ENCODE measurements around the gene TOP2B. TPM values are rescaled to one million over a fixed set of nuclear protein-coding genes. Genes with fewer than 3 reads are reported as not detected.

The TOP2B gene
- total and polyA plus RNA-seq, 2 experiments from 2014 or later, result 36.7 to 58.4 TPM

DNA sequence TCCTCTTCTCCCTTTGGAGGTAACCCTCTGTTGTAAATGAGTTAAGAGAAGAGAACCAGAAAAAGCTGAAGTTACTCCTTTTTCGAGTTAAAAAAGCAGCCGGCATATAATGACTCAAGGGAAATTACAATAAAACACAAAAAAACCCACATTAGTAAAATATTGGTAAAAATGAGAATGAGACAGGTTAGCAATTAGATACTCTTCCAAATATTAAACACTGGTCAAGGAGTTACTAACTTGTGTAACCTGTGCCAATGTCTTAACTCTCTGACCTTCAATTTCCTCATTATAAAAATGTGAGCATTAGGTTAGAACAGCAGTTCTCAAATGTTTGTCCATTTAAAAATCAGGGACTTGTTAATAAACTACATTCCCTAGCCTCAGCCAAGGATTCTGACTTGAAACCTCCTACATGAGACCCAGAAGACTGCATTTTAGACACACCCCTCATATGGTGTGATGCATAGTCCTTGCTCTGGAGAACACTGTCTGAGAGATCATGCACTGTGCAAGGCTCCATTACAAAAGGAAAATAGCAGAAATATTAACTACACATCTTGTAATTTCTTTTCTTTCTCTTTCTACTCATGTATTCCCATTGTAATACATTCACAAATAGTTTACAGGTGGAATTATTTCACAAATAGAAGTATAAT lies 42.7 kb upstream of the TOP2B start:
- H2AFZ ChIP-seq, result no peak overlapping the region
- WGBS, 2 experiments (ENCODE audit: low coverage in 1 of 2, low lambda C conversion rate in 2 of 2, missing lambda C conversion rate in 2 of 2), result 85 to 91% methylated on average over 2 of the region's 2 CpGs
- in situ Hi-C loops (cut with MboI), result no loop called here
- no peak overlapping the region for H3K9ac ChIP-seq
- H3K9me2 ChIP-seq (ENCODE audit: insufficient read depth), result no peaks in the 10 kb centered on the region
- no peak overlapping the region for H3K4me2 ChIP-seq (ENCODE audit: unreplicated experiment)
- H3F3A ChIP-seq (ENCODE audit: insufficient read depth), result no peaks in the 10 kb centered on the region
- H4K20me1 ChIP-seq (ENCODE audit: insufficient read depth), result no peaks in the 10 kb centered on the region
- no peak for TF ChIP-seq EZH2 (IDR thresholded peaks at IDR 0.05; ENCODE audit: insufficient read depth, poor library complexity, severe bottlenecking)
- no peak for DNase-seq
- H3K79me2 ChIP-seq (ENCODE audit: insufficient read depth), result no peaks in the 10 kb centered on the region
- no peak overlapping the region for H3K4me3 ChIP-seq
- H3K9me3 ChIP-seq (ENCODE audit: low read depth), result no peaks in the 10 kb centered on the region
- no peak overlapping the region for H3K27ac ChIP-seq
- H3K4me1 ChIP-seq (ENCODE audit: insufficient read depth), result no peaks in the 10 kb centered on the region
- H3K36me3 ChIP-seq (ENCODE audit: low read depth), result no peaks in the 10 kb centered on the region
- no peaks in the 10 kb centered on the region for H3K27me3 ChIP-seq (replicated peaks; ENCODE audit: insufficient read depth)

DNA sequence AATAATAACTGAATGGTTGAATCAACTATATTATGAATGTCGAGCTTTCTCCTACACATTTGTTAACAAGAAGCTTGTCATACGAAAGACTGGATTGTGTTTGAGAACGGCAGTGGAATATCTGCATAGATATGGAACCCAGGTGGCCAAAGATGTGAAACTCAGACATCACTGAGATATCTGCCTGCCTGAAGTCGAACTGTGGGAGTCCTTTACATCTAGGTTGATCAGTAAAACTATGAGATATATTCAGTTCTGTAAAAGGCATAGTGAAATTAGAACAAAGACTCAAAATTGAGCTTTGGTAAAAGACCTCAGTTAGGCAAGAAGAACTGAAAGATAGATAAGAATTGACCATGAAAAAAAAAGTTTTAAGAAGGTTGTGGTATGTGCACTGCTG lies 41.5 kb upstream of the TOP2B start:
- H3K9me2 ChIP-seq (ENCODE audit: insufficient read depth), result no peaks in the 10 kb centered on the region
- H3K4me3 ChIP-seq, result no peak overlapping the region
- H4K20me1 ChIP-seq (ENCODE audit: insufficient read depth), result no peaks in the 10 kb centered on the region
- H3K9ac ChIP-seq, result no peak overlapping the region
- in situ Hi-C loops (cut with MboI), result no loop called here
- H2AFZ ChIP-seq, result no peak overlapping the region
- no peaks in the 10 kb centered on the region for H3K27me3 ChIP-seq (replicated peaks; ENCODE audit: insufficient read depth)
- H3K9me3 ChIP-seq (ENCODE audit: low read depth), result no peaks in the 10 kb centered on the region
- no peaks in the 10 kb centered on the region for H3K79me2 ChIP-seq (ENCODE audit: insufficient read depth)
- TF ChIP-seq EZH2 (IDR thresholded peaks at IDR 0.05; ENCODE audit: insufficient read depth, poor library complexity, severe bottlenecking) (no peak), EZH2phosphoT487 (IDR thresholded peaks at IDR 0.05; ENCODE audit: insufficient read depth, low read depth) (no peak)
- H3K4me1 ChIP-seq (ENCODE audit: insufficient read depth), result no peaks in the 10 kb centered on the region
- no peak overlapping the region for H3K4me2 ChIP-seq (ENCODE audit: unreplicated experiment)
- DNase-seq, result no peak
- no peaks in the 10 kb centered on the region for H3F3A ChIP-seq (ENCODE audit: insufficient read depth)
- no peaks in the 10 kb centered on the region for H3K36me3 ChIP-seq (ENCODE audit: low read depth)
- H3K27ac ChIP-seq, result no peak overlapping the region
- 17 to 20% methylated on average over 4 of the region's 4 CpGs for WGBS, 2 experiments (ENCODE audit: low coverage in 1 of 2, low lambda C conversion rate in 2 of 2, missing lambda C conversion rate in 2 of 2)

DNA sequence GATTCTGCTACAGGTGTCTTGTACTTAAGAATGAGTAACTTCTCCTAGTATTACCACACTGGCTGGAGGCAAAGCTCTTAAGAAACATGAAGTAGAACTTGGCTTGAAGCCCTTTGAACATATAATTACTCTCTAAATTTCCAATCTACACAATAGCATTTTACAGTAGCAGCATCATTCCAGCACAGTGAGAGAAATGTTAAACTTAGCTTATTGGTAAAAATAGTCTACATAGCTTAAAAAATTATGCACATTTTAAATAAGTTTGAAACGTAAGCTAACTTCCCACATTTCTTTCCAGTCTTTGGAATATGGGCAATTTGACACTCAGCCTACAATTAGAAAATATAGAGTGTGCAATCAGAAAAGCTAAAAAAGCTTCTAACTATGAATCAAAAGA lies 32.8 kb upstream of the TOP2B start:
- no peaks in the 10 kb centered on the region for H3K36me3 ChIP-seq (ENCODE audit: low read depth)
- H3K4me1 ChIP-seq (ENCODE audit: insufficient read depth), result no peaks in the 10 kb centered on the region
- no peaks in the 10 kb centered on the region for H3K9me2 ChIP-seq (ENCODE audit: insufficient read depth)
- H3K27ac ChIP-seq, result no peak overlapping the region
- no peaks in the 10 kb centered on the region for H3F3A ChIP-seq (ENCODE audit: insufficient read depth)
- H3K27me3 ChIP-seq (replicated peaks; ENCODE audit: insufficient read depth), result no peaks in the 10 kb centered on the region; the same call in 1 of the 2 replicates
- 0 to 2% methylated on average over 1 of the region's 1 CpG for WGBS, 2 experiments (ENCODE audit: low coverage in 1 of 2, low lambda C conversion rate in 2 of 2, missing lambda C conversion rate in 2 of 2)
- H3K4me2 ChIP-seq (ENCODE audit: unreplicated experiment), result no peak overlapping the region
- no peaks in the 10 kb centered on the region for H3K9me3 ChIP-seq (ENCODE audit: low read depth)
- H3K79me2 ChIP-seq (ENCODE audit: insufficient read depth), result no peaks in the 10 kb centered on the region
- no peak for DNase-seq
- no peak overlapping the region for H2AFZ ChIP-seq
- no peaks in the 10 kb centered on the region for H4K20me1 ChIP-seq (ENCODE audit: insufficient read depth)
- no peak overlapping the region for H3K4me3 ChIP-seq
- H3K9ac ChIP-seq, result no peak overlapping the region
- in situ Hi-C loops (cut with MboI), result no loop called here
- TF ChIP-seq EZH2 (IDR thresholded peaks at IDR 0.05; ENCODE audit: insufficient read depth, poor library complexity, severe bottlenecking) (no peak), EZH2phosphoT487 (IDR thresholded peaks at IDR 0.05; ENCODE audit: insufficient read depth, low read depth) (no peak)

DNA sequence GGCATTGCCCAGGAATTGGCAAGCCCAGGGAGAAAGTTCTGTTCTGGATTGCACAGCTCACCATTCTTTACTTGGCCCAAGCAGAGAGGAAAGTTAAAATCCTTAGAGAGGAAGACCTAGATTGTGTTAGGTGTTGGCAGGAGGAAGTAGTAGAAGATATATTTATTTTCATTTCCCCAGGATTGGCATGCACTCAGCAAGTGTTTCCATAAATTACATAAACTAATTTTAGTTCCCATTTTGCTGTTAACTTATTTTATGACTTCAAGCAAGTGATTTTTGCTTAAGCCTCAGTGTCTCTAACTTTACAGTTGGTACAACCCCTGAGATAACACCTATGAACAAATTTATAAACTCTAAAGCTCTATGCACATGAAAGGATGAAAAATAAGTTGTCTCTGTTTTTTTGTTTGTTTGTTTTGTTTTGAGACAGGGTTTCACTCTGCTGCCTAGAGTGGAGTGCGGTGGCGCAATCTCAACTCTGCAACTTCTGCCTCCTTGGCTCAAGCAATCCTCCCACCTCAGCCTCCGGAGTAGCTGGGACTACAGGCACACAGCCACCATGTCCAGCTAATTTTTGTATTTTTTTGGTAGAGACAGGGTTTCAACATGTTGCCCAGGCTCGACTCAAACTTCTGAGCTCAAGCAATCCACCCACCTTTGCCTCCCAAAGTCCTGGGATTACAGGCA lies 31.2 kb upstream of the TOP2B start:
- no peak for DNase-seq
- H3F3A ChIP-seq (ENCODE audit: insufficient read depth), result no peaks in the 10 kb centered on the region
- H3K9me3 ChIP-seq (ENCODE audit: low read depth), result no peaks in the 10 kb centered on the region
- no peak overlapping the region for H3K4me3 ChIP-seq
- H3K9ac ChIP-seq, result no peak overlapping the region
- no peak overlapping the region for H2AFZ ChIP-seq
- H3K79me2 ChIP-seq (ENCODE audit: insufficient read depth), result no peaks in the 10 kb centered on the region
- no peak overlapping the region for H3K27ac ChIP-seq
- H3K36me3 ChIP-seq (ENCODE audit: low read depth), result no peaks in the 10 kb centered on the region
- TF ChIP-seq EZH2 (IDR thresholded peaks at IDR 0.05; ENCODE audit: insufficient read depth, poor library complexity, severe bottlenecking) (no peak), EZH2phosphoT487 (IDR thresholded peaks at IDR 0.05; ENCODE audit: insufficient read depth, low read depth) (no peak)
- H3K9me2 ChIP-seq (ENCODE audit: insufficient read depth), result no peaks in the 10 kb centered on the region
- in situ Hi-C loops (cut with MboI), result no loop called here
- no peaks in the 10 kb centered on the region; the same call in 1 of the 2 replicates for H3K27me3 ChIP-seq (replicated peaks; ENCODE audit: insufficient read depth)
- H3K4me1 ChIP-seq (ENCODE audit: insufficient read depth), result no peaks in the 10 kb centered on the region
- no peaks in the 10 kb centered on the region for H4K20me1 ChIP-seq (ENCODE audit: insufficient read depth)
- 54 to 65% methylated on average over 4 of the region's 4 CpGs for WGBS, 2 experiments (ENCODE audit: low coverage in 1 of 2, low lambda C conversion rate in 2 of 2, missing lambda C conversion rate in 2 of 2)
- no peak overlapping the region for H3K4me2 ChIP-seq (ENCODE audit: unreplicated experiment)

Data from GM23248 (cell line).